ENCODE data around the gene LARP4B. TPM values are rescaled to one million over a fixed set of nuclear protein-coding genes. Genes with fewer than 3 reads are reported as not detected.

The LARP4B gene
- total RNA-seq, 1 donor from 2014 or later: 101 TPM

- H3K79me2 ChIP-seq (ENCODE audit: insufficient read depth, low read length): no peaks in the 10 kb centered on the region
- peaks cover 10% of the 10 kb centered on the region for H3K4me1 ChIP-seq (ENCODE audit: insufficient read depth, low read length)
- DNase-seq (ENCODE audit: low read depth): no peak
- H3K27me3 ChIP-seq (ENCODE audit: insufficient read depth, low read length): no peaks in the 10 kb centered on the region
- FAIRE-seq: no peak
- H3K4me3 ChIP-seq (ENCODE audit: insufficient read depth, low read depth, low read length): no peak overlapping the region
- TF ChIP-seq EZH2 (IDR thresholded peaks at IDR 0.05; ENCODE audit: insufficient read depth, low read length): no peak
- no peak for TF ChIP-seq CTCF (IDR thresholded peaks at IDR 0.05; ENCODE audit: insufficient read depth, low read depth, low read length)
- no peak overlapping the region for H3K9ac ChIP-seq (ENCODE audit: low read length)
- Mint-ChIP-seq H3K36me3 (ENCODE audit: low read depth, unreplicated experiment) (peaks cover 2% of the 10 kb centered on the region), H3K4me1 (ENCODE audit: low read depth, unreplicated experiment) (peaks cover 8% of the 10 kb centered on the region), H3K9me3 (ENCODE audit: unreplicated experiment) (peaks cover 7% of the 10 kb centered on the region), H3K27me3 (ENCODE audit: low read depth, unreplicated experiment) (peaks cover 9% of the 10 kb centered on the region), H3K27ac (ENCODE audit: unreplicated experiment) (no peak overlapping the region), H3K4me3 (ENCODE audit: unreplicated experiment) (no peak overlapping the region)
- H2AFZ ChIP-seq (ENCODE audit: low read depth, low read length): no peak overlapping the region
- H3K36me3 ChIP-seq (ENCODE audit: insufficient read depth, low read length): no peaks in the 10 kb centered on the region
- peak overlapping the region; percentile 36 for H3K4me2 ChIP-seq (ENCODE audit: low read length)
- H4K20me1 ChIP-seq (ENCODE audit: insufficient read depth, low read length): no peaks in the 10 kb centered on the region
- H3K9me3 ChIP-seq (ENCODE audit: insufficient read depth, low read depth, low read length): peaks cover 5% of the 10 kb centered on the region
- no peak overlapping the region for H3K27ac ChIP-seq (ENCODE audit: low read depth, low read length)
Observed at GRCh38 chr10:775245-776075, 156.0 kb downstream of the LARP4B start.

GRCh38 chr10:774661-775244, 156.8 kb downstream of the LARP4B start:
- Histone ChIP-seq H3K4me1 (ENCODE audit: insufficient read depth, low read length) (peaks cover 10% of the 10 kb centered on the region), H3K27ac (ENCODE audit: low read depth, low read length) (no peak overlapping the region), H4K20me1 (ENCODE audit: insufficient read depth, low read length) (no peaks in the 10 kb centered on the region), H3K36me3 (ENCODE audit: insufficient read depth, low read length) (no peaks in the 10 kb centered on the region), H3K4me2 (ENCODE audit: low read length) (no peak overlapping the region), H3K27me3 (ENCODE audit: insufficient read depth, low read length) (no peaks in the 10 kb centered on the region), H3K9ac (ENCODE audit: low read length) (no peak overlapping the region), H3K79me2 (ENCODE audit: insufficient read depth, low read length) (no peaks in the 10 kb centered on the region), H2AFZ (ENCODE audit: low read depth, low read length) (no peak overlapping the region), H3K4me3 (ENCODE audit: insufficient read depth, low read depth, low read length) (no peak overlapping the region), H3K9me3 (ENCODE audit: insufficient read depth, low read depth, low read length) (peaks cover 5% of the 10 kb centered on the region)
- no peak for FAIRE-seq
- Mint-ChIP-seq H3K27me3 (ENCODE audit: low read depth, unreplicated experiment) (peaks cover 6% of the 10 kb centered on the region), H3K36me3 (ENCODE audit: low read depth, unreplicated experiment) (peaks cover 2% of the 10 kb centered on the region), H3K27ac (ENCODE audit: unreplicated experiment) (no peak overlapping the region), H3K4me3 (ENCODE audit: unreplicated experiment) (no peak overlapping the region), H3K9me3 (ENCODE audit: unreplicated experiment) (peaks cover 5% of the 10 kb centered on the region), H3K4me1 (ENCODE audit: low read depth, unreplicated experiment) (peaks cover 8% of the 10 kb centered on the region)
- no peak for TF ChIP-seq CTCF (IDR thresholded peaks at IDR 0.05; ENCODE audit: insufficient read depth, low read depth, low read length)
- TF ChIP-seq EZH2 (IDR thresholded peaks at IDR 0.05; ENCODE audit: insufficient read depth, low read length): no peak
- no peak for DNase-seq (ENCODE audit: low read depth)

- peaks cover 5% of the 10 kb centered on the region for H3K9me3 Mint-ChIP-seq (ENCODE audit: unreplicated experiment)
Observed at GRCh38 chr10:774223-774622, 157.3 kb downstream of the LARP4B start.

More at GRCh38 chr10:774223-774622, 157.3 kb downstream of the LARP4B start:
- Histone ChIP-seq H3K9ac (ENCODE audit: low read length) (no peak overlapping the region), H3K4me1 (ENCODE audit: insufficient read depth, low read length) (peaks cover 10% of the 10 kb centered on the region), H3K27me3 (ENCODE audit: insufficient read depth, low read length) (no peaks in the 10 kb centered on the region), H2AFZ (ENCODE audit: low read depth, low read length) (no peak overlapping the region), H3K9me3 (ENCODE audit: insufficient read depth, low read depth, low read length) (peaks cover 5% of the 10 kb centered on the region), H3K36me3 (ENCODE audit: insufficient read depth, low read length) (no peaks in the 10 kb centered on the region), H3K4me2 (ENCODE audit: low read length) (no peak overlapping the region), H4K20me1 (ENCODE audit: insufficient read depth, low read length) (no peaks in the 10 kb centered on the region), H3K4me3 (ENCODE audit: insufficient read depth, low read depth, low read length) (no peak overlapping the region), H3K79me2 (ENCODE audit: insufficient read depth, low read length) (no peaks in the 10 kb centered on the region), H3K27ac (ENCODE audit: low read depth, low read length) (no peak overlapping the region)
- no peak for FAIRE-seq
- H3K4me1 Mint-ChIP-seq (ENCODE audit: low read depth, unreplicated experiment): peaks cover 7% of the 10 kb centered on the region
- TF ChIP-seq EZH2 (IDR thresholded peaks at IDR 0.05; ENCODE audit: insufficient read depth, low read length) (no peak), CTCF (IDR thresholded peaks at IDR 0.05; ENCODE audit: insufficient read depth, low read depth, low read length) (no peak)
- no peak overlapping the region for H3K4me3 Mint-ChIP-seq (ENCODE audit: unreplicated experiment)
- no peak overlapping the region for H3K27ac Mint-ChIP-seq (ENCODE audit: unreplicated experiment)
- H3K27me3 Mint-ChIP-seq (ENCODE audit: low read depth, unreplicated experiment): peaks cover 6% of the 10 kb centered on the region
- peaks cover 2% of the 10 kb centered on the region for H3K36me3 Mint-ChIP-seq (ENCODE audit: low read depth, unreplicated experiment)
- DNase-seq (ENCODE audit: low read depth): no peak

Measured in astrocyte (in vitro differentiated cells and primary cell).